Measurements from ENCODE around the gene FGD4.
A peak's percentile ranks its signal among the peaks of the same experiment; 100 is the strongest.
"Not testable (repeated sequence)": the region's sequence is repeated elsewhere in the genome, so short reads cannot be mapped to it uniquely, and the experiment has no call there.

Gene FGD4

GRCh38 chr12:32533506-32533905 lies 134.1 kb downstream of the FGD4 start:
- not testable (repeated sequence) for H3K27ac Mint-ChIP-seq, H3K27me3 Mint-ChIP-seq, H3K9me3 Mint-ChIP-seq, H3K4me3 Mint-ChIP-seq, ATAC-seq, H3K36me3 Mint-ChIP-seq
- H3K4me1 Mint-ChIP-seq, result peaks cover 24% of the 10 kb centered on the region

GRCh38 chr12:32533971-32534590 lies 134.7 kb downstream of the FGD4 start:
- Mint-ChIP-seq H3K9me3 (no peaks in the 10 kb centered on the region), H3K27ac (peak overlapping the region; percentile 71), H3K4me1 (peaks cover 24% of the 10 kb centered on the region), H3K4me3 (peak overlapping the region; percentile 78), H3K36me3 (no peaks in the 10 kb centered on the region), H3K27me3 (no peaks in the 10 kb centered on the region)
- ATAC-seq, result peak; percentile 84

- peaks cover 24% of the 10 kb centered on the region for H3K4me1 Mint-ChIP-seq
- H3K9me3 Mint-ChIP-seq, result no peaks in the 10 kb centered on the region
- no peak for ATAC-seq
- H3K36me3 Mint-ChIP-seq, result no peaks in the 10 kb centered on the region
- H3K27me3 Mint-ChIP-seq, result no peaks in the 10 kb centered on the region
- H3K27ac Mint-ChIP-seq, result peak overlapping the region; percentile 71
- H3K4me3 Mint-ChIP-seq, result peak overlapping the region; percentile 78
Measured at GRCh38 chr12:32534698-32535097, 135.3 kb downstream of the FGD4 start.

- Mint-ChIP-seq H3K9me3 (no peaks in the 10 kb centered on the region), H3K27ac (peak overlapping the region; percentile 71), H3K36me3 (no peaks in the 10 kb centered on the region), H3K4me3 (peak overlapping the region; percentile 78), H3K4me1 (peaks cover 24% of the 10 kb centered on the region), H3K27me3 (no peaks in the 10 kb centered on the region)
- ATAC-seq, result peak; percentile 66
Measured at GRCh38 chr12:32535288-32535999, 136.1 kb downstream of the FGD4 start.

GRCh38 chr12:32536000-32536345 lies 136.6 kb downstream of the FGD4 start:
- H3K36me3 Mint-ChIP-seq, result no peaks in the 10 kb centered on the region
- H3K4me1 Mint-ChIP-seq, result peaks cover 24% of the 10 kb centered on the region
- H3K27ac Mint-ChIP-seq, result no peak overlapping the region
- H3K9me3 Mint-ChIP-seq, result no peaks in the 10 kb centered on the region
- no peaks in the 10 kb centered on the region for H3K27me3 Mint-ChIP-seq
- no peak for ATAC-seq
- no peak overlapping the region for H3K4me3 Mint-ChIP-seq

- H3K9me3 Mint-ChIP-seq, result no peaks in the 10 kb centered on the region
- no peak overlapping the region for H3K4me3 Mint-ChIP-seq
- H3K27ac Mint-ChIP-seq, result no peak overlapping the region
- H3K36me3 Mint-ChIP-seq, result no peaks in the 10 kb centered on the region
- no peaks in the 10 kb centered on the region for H3K4me1 Mint-ChIP-seq
- ATAC-seq, result no peak
- H3K27me3 Mint-ChIP-seq, result no peaks in the 10 kb centered on the region
Measured at GRCh38 chr12:32541754-32542374, 142.5 kb downstream of the FGD4 start.

- Mint-ChIP-seq H3K27ac (no peak overlapping the region), H3K4me3 (no peak overlapping the region), H3K9me3 (no peaks in the 10 kb centered on the region), H3K27me3 (no peaks in the 10 kb centered on the region), H3K4me1 (no peaks in the 10 kb centered on the region), H3K36me3 (no peaks in the 10 kb centered on the region)
- ATAC-seq, result no peak
Measured at GRCh38 chr12:32542428-32543229, 143.3 kb downstream of the FGD4 start.

GRCh38 chr12:32544893-32545292 lies 145.5 kb downstream of the FGD4 start:
- Mint-ChIP-seq H3K36me3 (no peaks in the 10 kb centered on the region), H3K27me3 (no peaks in the 10 kb centered on the region), H3K9me3 (no peaks in the 10 kb centered on the region), H3K27ac (no peak overlapping the region), H3K4me1 (peaks cover 14% of the 10 kb centered on the region), H3K4me3 (no peak overlapping the region)
- ATAC-seq, result no peak

- H3K36me3 Mint-ChIP-seq, result no peaks in the 10 kb centered on the region
- H3K27ac Mint-ChIP-seq, result no peak overlapping the region
- H3K4me3 Mint-ChIP-seq, result no peak overlapping the region
- no peaks in the 10 kb centered on the region for H3K27me3 Mint-ChIP-seq
- H3K4me1 Mint-ChIP-seq, result peaks cover 17% of the 10 kb centered on the region
- no peak for ATAC-seq
- no peaks in the 10 kb centered on the region for H3K9me3 Mint-ChIP-seq
Measured at GRCh38 chr12:32545413-32545980, 146.1 kb downstream of the FGD4 start.

- peak overlapping the region; percentile 12 for H3K27ac Mint-ChIP-seq
- ATAC-seq, result no peak
- H3K9me3 Mint-ChIP-seq, result no peaks in the 10 kb centered on the region
- H3K4me3 Mint-ChIP-seq, result no peak overlapping the region
- no peaks in the 10 kb centered on the region for H3K36me3 Mint-ChIP-seq
- H3K27me3 Mint-ChIP-seq, result no peaks in the 10 kb centered on the region
- peaks cover 17% of the 10 kb centered on the region for H3K4me1 Mint-ChIP-seq
Measured at GRCh38 chr12:32546272-32546671, 146.9 kb downstream of the FGD4 start.

- H3K27ac Mint-ChIP-seq, result no peak overlapping the region
- H3K4me3 Mint-ChIP-seq, result no peak overlapping the region
- no peak for ATAC-seq
- peaks cover 17% of the 10 kb centered on the region for H3K4me1 Mint-ChIP-seq
- H3K9me3 Mint-ChIP-seq, result no peaks in the 10 kb centered on the region
- H3K36me3 Mint-ChIP-seq, result no peaks in the 10 kb centered on the region
- no peaks in the 10 kb centered on the region for H3K27me3 Mint-ChIP-seq
Measured at GRCh38 chr12:32548691-32549281, 149.4 kb downstream of the FGD4 start.

- no peaks in the 10 kb centered on the region for H3K9me3 Mint-ChIP-seq
- H3K27me3 Mint-ChIP-seq, result no peaks in the 10 kb centered on the region
- H3K4me3 Mint-ChIP-seq, result no peak overlapping the region
- no peak for ATAC-seq
- H3K27ac Mint-ChIP-seq, result no peak overlapping the region
- peaks cover 17% of the 10 kb centered on the region for H3K4me1 Mint-ChIP-seq
- no peaks in the 10 kb centered on the region for H3K36me3 Mint-ChIP-seq
Measured at GRCh38 chr12:32549675-32550079, 150.3 kb downstream of the FGD4 start.

GRCh38 chr12:32551058-32551457 lies 151.7 kb downstream of the FGD4 start:
- Mint-ChIP-seq H3K9me3 (no peaks in the 10 kb centered on the region), H3K4me1 (peaks cover 17% of the 10 kb centered on the region), H3K4me3 (no peak overlapping the region), H3K27ac (no peak overlapping the region), H3K36me3 (no peaks in the 10 kb centered on the region), H3K27me3 (no peaks in the 10 kb centered on the region)
- ATAC-seq, result no peak

GRCh38 chr12:32558903-32559302 lies 159.5 kb downstream of the FGD4 start:
- Mint-ChIP-seq H3K36me3 (no peaks in the 10 kb centered on the region), H3K4me3 (no peak overlapping the region), H3K27me3 (no peaks in the 10 kb centered on the region), H3K27ac (no peak overlapping the region), H3K4me1 (peaks cover 7% of the 10 kb centered on the region), H3K9me3 (no peaks in the 10 kb centered on the region)
- ATAC-seq, result peak; percentile 85

GRCh38 chr12:32559434-32559833 lies 160.1 kb downstream of the FGD4 start:
- ATAC-seq, result no peak
- peaks cover 7% of the 10 kb centered on the region for H3K4me1 Mint-ChIP-seq
- no peak overlapping the region for H3K4me3 Mint-ChIP-seq
- H3K9me3 Mint-ChIP-seq, result no peaks in the 10 kb centered on the region
- H3K36me3 Mint-ChIP-seq, result no peaks in the 10 kb centered on the region
- H3K27me3 Mint-ChIP-seq, result no peaks in the 10 kb centered on the region
- no peak overlapping the region for H3K27ac Mint-ChIP-seq
